K562 (cell line): Measurements from ENCODE around the gene PPP1R10. TPM values are rescaled to one million over a fixed set of nuclear protein-coding genes. Genes with fewer than 3 reads are reported as not detected.
A peak's percentile ranks its signal among the peaks of the same experiment; 100 is the strongest.

Source experiments
- ATF6 ChIP-seq: sonication (generic); formaldehyde crosslinking; IDR thresholded peaks from 2 replicates; pipeline ENCODE4 v1.4.0; 2020; ENCODE audit warnings: mild to moderate bottlenecking, missing genetic modification reagents
- BRF1 ChIP-seq: IDR thresholded peaks from 3 replicates; pipeline ENCODE4 v1.6.1; 2011; ENCODE audit warnings: borderline replicate concordance, mild to moderate bottlenecking; ENCODE audit not compliant: insufficient read length; ENCODE audit errors: extremely low read depth
- HBP1 ChIP-seq: fragments of 450-650 bp; formaldehyde crosslinking; IDR thresholded peaks from 2 replicates; pipeline ENCODE4 v1.4.0; 2022; ENCODE audit warnings: missing genetic modification characterization
- HNRNPH1 ChIP-seq: fragments of 200-400 bp; formaldehyde crosslinking; optimal IDR thresholded peaks from 2 replicates; pipeline ENCODE3; 2017; ENCODE audit warnings: low read depth, mild to moderate bottlenecking, low read length, moderate library complexity
- KLF16 ChIP-seq: IDR thresholded peaks from 2 replicates; pipeline ENCODE4 v1.6.1; 2016; ENCODE audit warnings: antibody characterized with exemption
- PCBP2 ChIP-seq: fragments of 200-400 bp; formaldehyde crosslinking; IDR thresholded peaks from 2 replicates; pipeline ENCODE4 v1.6.1; 2018; ENCODE audit warnings: low read length, low read depth, mild to moderate bottlenecking, moderate library complexity; ENCODE audit not compliant: poor library complexity, severe bottlenecking
- PHF20 ChIP-seq: fragments of 450-650 bp; IDR thresholded peaks from 2 replicates; pipeline ENCODE4 v1.6.1; 2018; ENCODE audit not compliant: partially characterized antibody
- PRDM10 ChIP-seq: fragments of 450-650 bp; IDR thresholded peaks from 2 replicates; pipeline ENCODE4 v1.6.1; 2018; ENCODE audit not compliant: partially characterized antibody
- RBM15 ChIP-seq: fragments of 200-400 bp; formaldehyde crosslinking; IDR thresholded peaks from 2 replicates; pipeline ENCODE4 v1.6.1; 2018; ENCODE audit warnings: mild to moderate bottlenecking, low read length, moderate library complexity; ENCODE audit not compliant: insufficient read depth
- RHOXF2B ChIP-seq: fragments of 250-450 bp; sonication (Bioruptor Pico); conservative IDR thresholded peaks from 2 replicates; pipeline ENCODE4 v1.5.1; 2021
- SNIP1 ChIP-seq: fragments of 450-650 bp; IDR thresholded peaks from 2 replicates; pipeline ENCODE4 v1.7.1; 2017; ENCODE audit warnings: low read depth, mild to moderate bottlenecking
- TGIF2 ChIP-seq: sonication (generic); formaldehyde crosslinking; IDR thresholded peaks from 2 replicates; pipeline ENCODE4 v1.8.1; 2022; ENCODE audit warnings: mild to moderate bottlenecking, missing genetic modification reagents, moderate library complexity
- THRAP3 ChIP-seq: fragments of 450-650 bp; IDR thresholded peaks from 2 replicates; pipeline ENCODE4 v1.6.1; 2016; ENCODE audit warnings: mild to moderate bottlenecking, inconsistent platforms, borderline replicate concordance
- USF2 ChIP-seq: sonication (generic); formaldehyde crosslinking; IDR thresholded peaks from 2 replicates; pipeline ENCODE4 v1.5.0; 2020; ENCODE audit warnings: missing genetic modification reagents
- YY1 ChIP-seq, 3 experiments: IDR thresholded peaks; 2 replicates each; pipeline ENCODE4 v1.6.1; 2011; ENCODE audit warnings: low read length in 2 of 3, mild to moderate bottlenecking in 2 of 3, moderate library complexity in 2 of 3, borderline replicate concordance in 1 of 3, control low read depth in 1 of 3, low read depth in 1 of 3; ENCODE audit not compliant: insufficient read depth in 3 of 3, insufficient replicate concordance in 2 of 3, control insufficient read depth in 1 of 3, insufficient read length in 1 of 3; ENCODE audit errors: extremely low read depth in 1 of 3
- ZNF311 ChIP-seq: fragments of 250-450 bp; sonication (Bioruptor Pico); IDR thresholded peaks from 2 replicates; pipeline ENCODE4 v1.4.0; 2020; ENCODE audit warnings: mild to moderate bottlenecking, moderate library complexity
- polyA plus RNA-seq, 8 experiments: library from polyadenylated mRNA; depleted of rRNA in 4 of 8; stranded (reverse) in 5 of 8; unstranded in 3 of 8; fragments of >200 nt; fragmentation: Nextera tagmentation in 2 of 8; fragmentation: Illumina TruSeq in 1 of 8; extraction: Ambion mirVana in 2 of 8; extraction: Trizol in 1 of 8; gene quantifications; 2 replicates each; pipeline versions ENCODE4 v1.2.1 to v1.2.3, GENCODE V29; 2011 to 2014; ENCODE audit warnings: inconsistent platforms in 1 of 8, missing spikeins in 1 of 8
- total RNA-seq, 7 experiments: library from RNA; depleted of rRNA in 6 of 7; stranded (reverse); fragments of >200 nt in 6 of 7; fragmentation: Illumina TruSeq in 2 of 7; extraction: Trizol in 2 of 7; gene quantifications; 2 replicates each; pipeline versions ENCODE4 v1.2.1 to v1.2.3, GENCODE V29; 2011 to 2021; ENCODE audit warnings: low replicate concordance in 1 of 7

PPP1R10 gene
- total and polyA plus RNA-seq, 9 of the 15 experiments (the other 6 are each of a cell fraction or from before 2014, with no cell fraction given): 14.1 to 65.5 (median 32.6) TPM

DNA sequence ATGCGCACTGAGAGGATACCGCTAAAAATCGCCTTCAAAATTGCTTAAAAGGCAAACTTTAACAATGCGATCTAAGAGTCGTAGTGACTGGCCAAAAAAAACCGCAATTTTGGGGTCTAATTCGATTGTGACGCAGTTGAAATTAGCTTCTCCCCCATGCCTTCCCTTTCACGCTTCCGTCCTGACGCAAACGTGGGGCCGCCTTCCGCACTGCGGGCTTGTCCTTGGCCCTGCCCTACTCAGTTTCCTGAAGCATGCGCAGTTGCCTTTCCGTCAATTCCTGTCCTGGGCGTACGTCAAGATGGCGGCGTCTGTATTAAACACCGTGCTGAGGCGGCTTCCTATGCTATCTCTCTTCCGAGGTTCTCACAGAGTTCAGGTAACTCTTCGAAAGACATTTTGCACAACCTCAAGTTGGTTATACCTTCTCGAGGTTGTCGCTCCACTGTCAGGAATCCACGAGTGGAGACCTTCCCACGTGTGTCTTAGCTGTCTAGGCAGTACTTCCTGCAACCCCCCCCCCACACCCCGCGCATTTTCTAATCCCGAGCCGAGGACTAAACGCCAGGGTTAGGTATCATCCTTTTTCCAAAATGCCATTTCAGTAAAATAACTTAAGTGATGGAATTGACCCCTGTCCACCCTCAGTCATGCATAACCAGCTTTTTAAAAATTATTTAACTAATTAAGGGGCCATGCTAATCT is 674 bp upstream of the PPP1R10 start, which contains the start of gene MRPS18B (continued):
- TF ChIP-seq KLF16 (no peak), YY1 (IDR thresholded peaks at IDR 0.05; ENCODE audit: borderline replicate concordance in 1 of 3, control insufficient read depth in 1 of 3, extremely low read depth in 1 of 3, insufficient read depth in 3 of 3, insufficient read length in 1 of 3, insufficient replicate concordance in 2 of 3, low read depth in 1 of 3, low read length in 2 of 3) (peak; percentile 94 to 99 (median 97)), PRDM10 (peak; percentile 77), TGIF2 (CRISPR knock-in tag) (no peak; the same call in 1 of the 2 replicates), BRF1 (no peak), RBM15 (no peak), PCBP2 (no peak), RHOXF2B (CRISPR knock-in tag) (peak; percentile 23; the same call in 1 of the 2 replicates), PHF20 (peak; percentile 92), HNRNPH1 (no peak), USF2 (CRISPR knock-in tag) (no peak), THRAP3 (peak; percentile 21; the same call in 1 of the 2 replicates), HBP1 (CRISPR knock-in tag) (0 out of 2 replicates have a peak, but pooled peaks have one; percentile 12), SNIP1 (no peak), ZNF311 (no peak), ATF6 (CRISPR knock-in tag) (peak; percentile 76)
